ENCODE results near the gene KRT77.

KRT77 gene

DNA sequence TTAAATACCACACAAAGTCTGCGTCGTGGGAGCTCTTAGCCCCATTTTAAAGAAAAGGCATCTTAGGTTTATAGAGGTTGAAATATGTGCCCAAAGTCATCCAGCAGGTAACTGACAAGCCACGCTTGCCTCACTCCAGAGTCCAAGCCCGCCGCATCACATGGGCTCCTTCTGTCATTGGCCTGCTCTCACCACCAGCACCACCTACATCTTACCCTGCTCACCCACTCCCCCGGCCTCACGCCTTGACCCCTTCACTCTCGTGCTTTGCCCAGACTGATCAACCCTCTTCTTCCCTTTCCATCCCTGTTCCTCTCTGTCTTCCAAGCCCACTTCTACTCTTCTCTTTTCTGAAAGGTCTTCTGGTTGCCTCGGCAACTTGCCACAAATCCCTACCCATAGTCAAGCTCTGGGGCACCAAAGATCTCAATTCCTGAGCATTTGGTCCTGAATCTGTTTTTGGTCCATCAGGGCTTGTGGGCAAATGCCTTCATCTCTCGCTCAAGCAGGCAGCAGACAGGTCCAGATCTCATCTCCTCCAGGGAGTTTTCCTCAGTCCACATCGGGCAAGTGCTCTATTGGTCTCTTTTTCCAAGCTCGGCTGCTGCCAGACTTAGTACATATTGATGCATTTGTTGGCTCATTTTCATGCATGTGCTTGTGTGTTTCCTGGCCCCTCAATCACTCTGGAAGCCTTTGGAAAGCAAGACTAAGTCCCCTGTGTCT is 19.6 kb downstream of the KRT77 start:
- peaks cover 49% of the 10 kb centered on the region for H3K27me3 Mint-ChIP-seq (ENCODE audit: low read depth, poor library complexity)
- no peak for DNase-seq
- H3K4me3 Mint-ChIP-seq, result no peak overlapping the region
- no peaks in the 10 kb centered on the region for H3K9me3 Mint-ChIP-seq
- no peak for TF ChIP-seq CTCF (IDR thresholded peaks at IDR 0.05)
- H3K36me3 Mint-ChIP-seq (ENCODE audit: low read depth), result no peaks in the 10 kb centered on the region
- no peak overlapping the region for H3K27ac Mint-ChIP-seq
- no peaks in the 10 kb centered on the region for H3K4me1 Mint-ChIP-seq

GRCh38 chr12:52682938-52683574 is 20.3 kb downstream of the KRT77 start:
- Mint-ChIP-seq H3K4me3 (no peak overlapping the region), H3K27me3 (ENCODE audit: low read depth, poor library complexity) (peaks cover 49% of the 10 kb centered on the region), H3K9me3 (no peaks in the 10 kb centered on the region), H3K36me3 (ENCODE audit: low read depth) (no peaks in the 10 kb centered on the region), H3K27ac (no peak overlapping the region), H3K4me1 (no peaks in the 10 kb centered on the region)
- DNase-seq, result no peak
- TF ChIP-seq CTCF (IDR thresholded peaks at IDR 0.05), result no peak

DNA sequence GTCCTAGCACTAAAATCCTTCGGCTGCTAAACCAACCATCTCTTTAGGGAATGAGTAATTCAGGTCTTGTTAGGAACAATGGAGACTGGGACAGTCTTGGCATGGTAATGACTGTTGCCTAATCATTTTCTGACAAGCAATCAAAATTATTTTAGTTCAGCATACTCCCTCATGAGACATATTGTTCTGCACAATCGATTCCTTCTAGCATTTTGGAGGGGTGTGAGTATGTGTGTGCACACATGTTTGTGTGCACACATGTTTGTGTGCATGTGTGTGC is 21.0 kb downstream of the KRT77 start:
- Mint-ChIP-seq H3K27me3 (ENCODE audit: low read depth, poor library complexity) (peaks cover 50% of the 10 kb centered on the region), H3K36me3 (ENCODE audit: low read depth) (no peaks in the 10 kb centered on the region), H3K27ac (no peak overlapping the region), H3K4me1 (no peaks in the 10 kb centered on the region), H3K9me3 (no peaks in the 10 kb centered on the region), H3K4me3 (no peak overlapping the region)
- no peak for DNase-seq
- TF ChIP-seq CTCF (IDR thresholded peaks at IDR 0.05), result no peak

GRCh38 chr12:52681526-52682380 is 21.6 kb downstream of the KRT77 start:
- no peaks in the 10 kb centered on the region for H3K9me3 Mint-ChIP-seq
- H3K4me3 Mint-ChIP-seq, result no peak overlapping the region
- TF ChIP-seq CTCF (IDR thresholded peaks at IDR 0.05), result no peak
- peaks cover 46% of the 10 kb centered on the region for H3K27me3 Mint-ChIP-seq (ENCODE audit: low read depth, poor library complexity)
- H3K36me3 Mint-ChIP-seq (ENCODE audit: low read depth), result no peaks in the 10 kb centered on the region
- no peaks in the 10 kb centered on the region for H3K4me1 Mint-ChIP-seq
- DNase-seq, result no peak
- no peak overlapping the region for H3K27ac Mint-ChIP-seq

DNA sequence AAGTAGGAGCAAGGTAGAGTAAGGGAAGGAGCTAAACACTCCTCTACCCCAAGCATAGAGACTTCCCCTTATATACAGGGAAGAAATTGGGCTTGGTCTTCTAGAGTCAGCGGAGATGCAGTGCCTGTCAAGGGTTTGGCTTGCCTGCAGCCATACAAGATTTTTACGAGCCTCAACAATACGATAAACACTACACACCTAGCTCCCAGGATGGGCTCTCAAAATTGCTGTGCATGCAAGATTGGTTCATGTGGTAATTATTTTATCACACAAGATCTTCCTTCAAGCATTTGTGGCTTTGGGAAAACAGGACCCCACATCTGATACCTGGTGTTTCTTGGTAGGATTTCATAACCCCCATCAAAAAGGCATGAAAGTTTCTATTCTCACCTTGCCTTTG is 23.0 kb downstream of the KRT77 start, which contains the start of gene KRT1:
KRT1 (minus strand) TSS at position 45 of the 400 bp plus-strand sequence. CDS start 59 bp downstream, outside the sequence.
- no peaks in the 10 kb centered on the region for H3K9me3 Mint-ChIP-seq
- H3K36me3 Mint-ChIP-seq (ENCODE audit: low read depth), result no peaks in the 10 kb centered on the region
- H3K4me1 Mint-ChIP-seq, result no peaks in the 10 kb centered on the region
- H3K4me3 Mint-ChIP-seq, result no peak within 1 kb of the TSS
- TF ChIP-seq CTCF (IDR thresholded peaks at IDR 0.05), result no peak
- no peak for DNase-seq
- peaks cover 40% of the 10 kb centered on the region for H3K27me3 Mint-ChIP-seq (ENCODE audit: low read depth, poor library complexity)
- H3K27ac Mint-ChIP-seq, result no peak within 1 kb of the TSS
